Measurements from ENCODE around the gene ZCCHC17. TPM values are rescaled to one million over a fixed set of nuclear protein-coding genes. Genes with fewer than 3 reads are reported as not detected.
A peak's percentile ranks its signal among the peaks of the same experiment; 100 is the strongest.
"Not testable (repeated sequence)": the region's sequence is repeated elsewhere in the genome, so short reads cannot be mapped to it uniquely, and the experiment has no call there.

ZCCHC17 gene
- total RNA-seq, 1 donor from 2014 or later, result 31.3 TPM

DNA sequence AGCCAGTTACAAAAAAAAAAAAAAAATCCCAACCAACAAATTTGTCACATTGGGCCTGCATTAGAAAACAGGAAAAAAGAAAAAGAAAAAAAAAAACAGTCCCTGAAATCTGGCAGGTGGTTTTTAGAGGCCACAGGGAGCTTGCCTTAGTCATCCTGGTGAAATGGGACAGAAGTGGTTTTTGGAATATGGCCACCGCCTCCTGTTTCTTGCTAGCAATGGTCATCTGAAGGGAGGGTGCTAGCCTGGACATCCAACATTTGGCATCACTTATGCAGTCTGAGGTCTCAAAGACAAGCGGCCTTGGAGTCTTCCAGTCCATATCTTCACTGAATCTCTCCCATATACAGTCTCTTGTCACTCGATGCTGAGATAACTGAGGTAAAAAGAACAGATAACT lies 37.1 kb upstream of the ZCCHC17 start:
- no peak for DNase-seq (ENCODE audit: low spot score, unreplicated experiment)
- H3K4me1 Mint-ChIP-seq (ENCODE audit: low read depth), result no peaks in the 10 kb centered on the region
- peaks cover 17% of the 10 kb centered on the region for H3K36me3 Mint-ChIP-seq (ENCODE audit: insufficient read depth)
- no peaks in the 10 kb centered on the region for H3K9me3 Mint-ChIP-seq (ENCODE audit: low read depth)
- H3K27me3 Mint-ChIP-seq, result no peaks in the 10 kb centered on the region
- no peak overlapping the region for H3K27ac Mint-ChIP-seq
- TF ChIP-seq, protein P1, sequence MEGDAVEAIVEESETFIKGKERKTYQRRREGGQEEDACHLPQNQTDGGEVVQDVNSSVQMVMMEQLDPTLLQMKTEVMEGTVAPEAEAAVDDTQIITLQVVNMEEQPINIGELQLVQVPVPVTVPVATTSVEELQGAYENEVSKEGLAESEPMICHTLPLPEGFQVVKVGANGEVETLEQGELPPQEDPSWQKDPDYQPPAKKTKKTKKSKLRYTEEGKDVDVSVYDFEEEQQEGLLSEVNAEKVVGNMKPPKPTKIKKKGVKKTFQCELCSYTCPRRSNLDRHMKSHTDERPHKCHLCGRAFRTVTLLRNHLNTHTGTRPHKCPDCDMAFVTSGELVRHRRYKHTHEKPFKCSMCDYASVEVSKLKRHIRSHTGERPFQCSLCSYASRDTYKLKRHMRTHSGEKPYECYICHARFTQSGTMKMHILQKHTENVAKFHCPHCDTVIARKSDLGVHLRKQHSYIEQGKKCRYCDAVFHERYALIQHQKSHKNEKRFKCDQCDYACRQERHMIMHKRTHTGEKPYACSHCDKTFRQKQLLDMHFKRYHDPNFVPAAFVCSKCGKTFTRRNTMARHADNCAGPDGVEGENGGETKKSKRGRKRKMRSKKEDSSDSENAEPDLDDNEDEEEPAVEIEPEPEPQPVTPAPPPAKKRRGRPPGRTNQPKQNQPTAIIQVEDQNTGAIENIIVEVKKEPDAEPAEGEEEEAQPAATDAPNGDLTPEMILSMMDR (IDR thresholded peaks at IDR 0.05; ENCODE audit: unreplicated experiment), result no peak
- no peak overlapping the region for H3K4me3 Mint-ChIP-seq (ENCODE audit: low read depth)

DNA sequence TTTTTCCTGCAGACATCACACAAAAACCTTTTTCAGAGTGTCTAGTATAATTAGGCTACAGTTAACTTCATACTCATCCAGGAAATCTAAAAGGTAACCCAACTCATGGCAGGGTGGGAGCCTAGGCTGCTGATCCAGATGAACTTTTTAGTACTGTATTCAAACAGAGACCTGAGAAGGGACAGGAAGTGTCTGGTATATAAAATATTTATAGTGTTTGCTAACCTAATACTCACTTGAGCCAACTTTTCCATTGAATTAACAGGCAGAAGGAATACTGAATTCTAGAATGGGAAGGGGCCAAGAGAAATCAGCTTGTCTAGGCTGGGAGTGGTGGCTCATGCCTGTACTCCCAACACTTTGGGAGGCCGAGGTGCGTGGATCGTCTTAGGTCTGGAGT lies 34.9 kb upstream of the ZCCHC17 start:
- peaks cover 18% of the 10 kb centered on the region for H3K36me3 Mint-ChIP-seq (ENCODE audit: insufficient read depth)
- no peak overlapping the region for H3K27ac Mint-ChIP-seq
- H3K4me1 Mint-ChIP-seq (ENCODE audit: low read depth), result no peaks in the 10 kb centered on the region
- TF ChIP-seq, protein P1 (IDR thresholded peaks at IDR 0.05; ENCODE audit: unreplicated experiment), result no peak
- no peak overlapping the region for H3K4me3 Mint-ChIP-seq (ENCODE audit: low read depth)
- no peaks in the 10 kb centered on the region for H3K27me3 Mint-ChIP-seq
- H3K9me3 Mint-ChIP-seq (ENCODE audit: low read depth), result no peaks in the 10 kb centered on the region
- DNase-seq (ENCODE audit: low spot score, unreplicated experiment), result no peak

DNA sequence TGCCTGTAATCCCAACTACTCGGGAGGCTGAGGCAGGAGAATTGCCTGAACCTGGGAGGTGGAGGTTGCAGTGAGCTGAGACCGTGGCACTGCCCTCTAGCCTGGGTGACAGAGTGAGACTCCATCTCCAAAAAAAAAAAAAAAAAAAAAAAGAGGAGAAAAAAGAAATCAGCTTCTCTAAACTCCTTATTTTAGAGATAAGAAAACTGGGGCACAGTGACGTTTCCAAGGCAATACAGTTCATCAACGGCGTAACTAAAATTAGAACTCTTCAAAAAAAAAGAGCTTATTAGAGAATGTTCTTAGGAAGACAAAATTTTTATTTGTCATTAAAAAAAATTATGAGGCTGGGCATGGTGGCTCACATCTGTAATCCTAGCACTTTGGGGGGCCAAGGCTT lies 34.4 kb upstream of the ZCCHC17 start:
- not testable (repeated sequence) for DNase-seq (ENCODE audit: low spot score, unreplicated experiment)

DNA sequence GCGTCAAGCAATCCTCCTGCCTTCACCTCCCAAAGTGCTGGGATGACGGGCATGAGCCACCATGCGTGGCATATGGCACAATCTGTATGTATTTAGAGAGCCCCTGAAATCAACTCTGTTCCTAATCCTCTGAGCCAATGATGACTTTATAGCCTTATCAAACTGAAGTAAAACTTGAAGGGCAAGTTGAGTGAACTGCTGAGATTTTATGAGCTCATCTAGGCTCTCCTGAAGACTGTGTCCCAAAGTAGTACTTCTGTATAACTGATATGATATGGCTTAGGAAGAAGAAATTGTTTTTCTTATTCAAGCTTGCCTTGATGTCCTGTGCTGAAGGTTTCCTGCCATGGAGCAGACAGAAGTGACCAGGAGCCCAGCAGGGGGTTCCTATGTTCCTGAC lies 33.4 kb upstream of the ZCCHC17 start:
- Mint-ChIP-seq H3K27ac (peak overlapping the region; percentile 7), H3K4me3 (ENCODE audit: low read depth) (no peak overlapping the region), H3K27me3 (no peaks in the 10 kb centered on the region), H3K9me3 (ENCODE audit: low read depth) (no peaks in the 10 kb centered on the region), H3K4me1 (ENCODE audit: low read depth) (no peaks in the 10 kb centered on the region), H3K36me3 (ENCODE audit: insufficient read depth) (peaks cover 19% of the 10 kb centered on the region)
- DNase-seq (ENCODE audit: low spot score, unreplicated experiment), result no peak
- TF ChIP-seq, protein P1 (IDR thresholded peaks at IDR 0.05; ENCODE audit: unreplicated experiment), result no peak

More for the DNA sequence above, 34.4 kb upstream of the ZCCHC17 start:
- H3K27ac Mint-ChIP-seq; H3K4me3 Mint-ChIP-seq (ENCODE audit: low read depth); H3K9me3 Mint-ChIP-seq (ENCODE audit: low read depth); H3K27me3 Mint-ChIP-seq; H3K4me1 Mint-ChIP-seq (ENCODE audit: low read depth): not testable (repeated sequence)
- H3K36me3 Mint-ChIP-seq (ENCODE audit: insufficient read depth), result peaks cover 18% of the 10 kb centered on the region

DNA sequence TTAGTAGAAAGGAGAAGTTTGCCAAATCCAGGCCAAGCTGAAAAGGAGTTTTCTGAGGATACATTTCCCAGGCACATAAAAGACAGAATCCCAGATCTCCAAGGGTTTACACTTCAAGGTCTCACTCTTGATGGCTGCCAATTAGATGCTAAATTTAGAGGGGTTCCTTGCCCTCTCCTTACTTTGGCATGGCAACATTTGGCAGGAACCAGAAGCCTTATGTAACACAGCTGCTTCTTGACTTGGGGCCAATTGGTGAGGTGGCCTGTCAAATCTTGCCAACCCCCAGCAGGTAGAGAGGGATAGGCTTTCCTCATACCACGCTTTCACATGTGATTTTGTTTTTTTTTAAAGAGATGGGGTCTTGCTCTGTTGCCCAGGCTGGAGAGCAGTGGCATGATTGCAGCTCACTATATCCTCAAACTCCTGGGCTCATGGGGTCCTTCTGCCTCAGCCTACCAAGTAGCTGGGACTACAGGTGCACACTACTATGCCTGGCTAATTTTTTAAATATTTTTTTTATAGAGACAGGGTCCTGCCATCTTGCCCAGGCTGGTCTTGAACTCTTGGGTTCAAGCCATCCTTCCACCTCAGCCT lies 31.9 kb upstream of the ZCCHC17 start:
- Mint-ChIP-seq H3K36me3 (ENCODE audit: insufficient read depth) (peaks cover 21% of the 10 kb centered on the region), H3K9me3 (ENCODE audit: low read depth) (no peaks in the 10 kb centered on the region), H3K4me1 (ENCODE audit: low read depth) (peaks cover 3% of the 10 kb centered on the region), H3K27me3 (no peaks in the 10 kb centered on the region), H3K27ac (no peak overlapping the region), H3K4me3 (ENCODE audit: low read depth) (no peak overlapping the region)
- TF ChIP-seq, protein P1 (IDR thresholded peaks at IDR 0.05; ENCODE audit: unreplicated experiment), result no peak
- DNase-seq (ENCODE audit: low spot score, unreplicated experiment), result no peak

DNA sequence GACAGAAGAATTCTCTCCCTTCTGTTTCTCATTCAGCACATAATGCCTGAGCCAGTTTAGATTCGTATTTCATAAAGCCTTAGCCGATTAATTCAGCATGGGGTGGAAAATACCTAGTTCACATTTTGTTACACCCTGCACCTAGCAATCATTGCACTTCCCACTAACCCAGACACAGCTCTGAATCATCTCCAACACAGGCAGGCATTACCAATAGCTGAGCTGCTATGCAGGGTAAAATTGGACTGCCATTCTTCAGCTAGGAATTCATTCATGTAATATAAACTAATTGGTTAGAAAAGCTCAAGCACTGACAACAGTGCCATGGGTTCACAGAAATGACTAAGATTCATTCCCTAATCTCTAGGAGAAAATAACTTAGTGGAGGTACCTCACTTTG lies 30.3 kb upstream of the ZCCHC17 start:
- Mint-ChIP-seq H3K4me3 (ENCODE audit: low read depth) (no peak overlapping the region), H3K27ac (no peak overlapping the region), H3K9me3 (ENCODE audit: low read depth) (no peaks in the 10 kb centered on the region), H3K36me3 (ENCODE audit: insufficient read depth) (peaks cover 24% of the 10 kb centered on the region), H3K4me1 (ENCODE audit: low read depth) (peaks cover 3% of the 10 kb centered on the region), H3K27me3 (no peaks in the 10 kb centered on the region)
- DNase-seq (ENCODE audit: low spot score, unreplicated experiment), result no peak
- TF ChIP-seq, protein P1 (IDR thresholded peaks at IDR 0.05; ENCODE audit: unreplicated experiment), result no peak

Data from progenitor cell of endocrine pancreas (in vitro differentiated cells).